Posterior vena cava (tissue), 2 donors: ENCODE measurements around the gene FMN1. TPM values are rescaled to one million over a fixed set of nuclear protein-coding genes. Genes with fewer than 3 reads are reported as not detected.

Experiments
- DNase-seq: peaks from one replicate; pipeline ENCODE4 v3.0.0-alpha.2; 2020; ENCODE audit warnings: low spot score
- intact Hi-C, 2 donors: fragments of 100-400 bp; cut with DNase I; formaldehyde crosslinking; loops; one replicate each; pipeline versions ENCODE4 v1.14.1 to v1.14.2; 2022 to 2023
- total RNA-seq, 2 donors: library from RNA; stranded (reverse); fragmentation: NEBNext Ultra II Directional; extraction: Animal tissue kit (Norgen Biotek cat#: 25700); gene quantifications; one replicate each; pipeline ENCODE4 v1.2.1, GENCODE V29; 2021
- donor health status: DM: yes; HTN: yes; CAD: no.
- donor health status: DM: yes; HTN: yes; CAD: no.

FMN1 gene
- total RNA-seq, 2 donors from 2014 or later: 20.2 to 26.6 TPM

DNA sequence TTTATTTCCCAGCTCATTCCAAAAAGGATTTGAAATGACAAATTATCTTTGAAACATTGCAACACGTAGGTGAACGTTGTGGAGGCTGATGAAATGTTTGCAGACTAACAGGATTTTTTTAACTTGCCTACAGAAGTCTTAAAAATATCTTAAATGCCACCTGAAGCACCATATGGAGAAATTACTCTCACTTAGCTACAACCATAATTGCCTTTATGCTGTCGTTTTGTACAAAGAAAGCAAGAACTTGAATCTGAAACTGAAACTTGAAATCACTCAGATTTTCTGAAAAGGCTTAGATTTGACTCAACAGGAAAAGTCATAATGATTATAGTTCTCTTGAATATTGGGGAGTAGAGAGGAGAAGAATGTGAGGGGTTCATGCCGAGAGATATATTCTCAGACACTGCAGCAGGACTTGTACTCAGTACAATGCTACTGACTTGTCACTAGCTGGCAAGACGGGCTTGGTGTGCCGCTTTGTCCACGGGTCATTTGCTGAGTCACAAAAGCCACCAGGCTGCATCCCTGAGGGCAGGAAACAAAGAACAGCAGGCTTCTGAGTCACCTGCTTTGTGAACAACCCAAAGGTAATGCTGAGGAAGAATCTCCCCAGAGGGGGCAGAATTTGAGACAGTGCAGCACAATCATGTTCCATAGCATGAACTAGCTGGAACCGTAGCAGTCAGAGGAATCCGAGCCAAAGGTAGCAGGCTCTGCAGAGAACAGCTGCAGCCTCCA lies 7.1 kb upstream of the FMN1 start:
- intact Hi-C loops: no loop called here
- no peak for DNase-seq

DNA sequence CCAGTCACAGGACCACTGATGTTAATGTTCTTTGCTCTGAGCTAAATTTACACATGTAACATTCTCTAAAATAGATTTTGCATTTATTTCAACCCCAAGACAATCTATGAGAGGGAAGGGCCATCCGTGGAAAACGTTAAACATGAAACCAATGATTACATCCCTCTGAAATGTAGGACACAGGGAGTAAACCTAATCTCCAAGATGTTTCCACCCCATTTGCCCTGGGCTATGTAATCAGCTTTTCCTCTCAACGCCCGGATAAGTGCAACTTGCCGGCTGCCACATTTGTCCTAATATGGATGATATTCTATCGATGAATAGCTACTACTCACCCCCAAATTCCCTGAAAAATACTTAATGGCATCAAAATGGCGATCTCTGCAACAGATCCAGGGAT lies 6.4 kb upstream of the FMN1 start:
- DNase-seq: no peak
- intact Hi-C loops: no loop called here

DNA sequence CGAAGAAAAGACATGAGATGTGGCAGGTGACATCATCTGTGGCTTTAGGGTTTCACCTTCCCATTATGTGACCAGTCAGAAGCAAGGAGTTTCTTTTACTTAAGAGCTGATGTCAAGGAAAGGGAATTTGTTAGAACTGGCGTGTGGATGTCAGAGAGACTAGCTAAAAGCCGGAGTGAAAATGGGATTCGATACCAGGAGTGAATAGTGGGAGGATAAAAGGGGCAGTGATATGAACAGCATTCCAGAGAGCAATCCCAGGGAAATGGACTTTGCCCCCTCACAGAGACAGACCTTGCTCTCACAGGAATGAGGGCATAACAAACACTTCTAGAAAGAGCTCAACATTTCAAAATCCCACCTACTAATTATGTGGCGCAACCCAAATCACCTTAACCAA lies 5.9 kb upstream of the FMN1 start:
- intact Hi-C loops: no loop called here
- no peak for DNase-seq

DNA sequence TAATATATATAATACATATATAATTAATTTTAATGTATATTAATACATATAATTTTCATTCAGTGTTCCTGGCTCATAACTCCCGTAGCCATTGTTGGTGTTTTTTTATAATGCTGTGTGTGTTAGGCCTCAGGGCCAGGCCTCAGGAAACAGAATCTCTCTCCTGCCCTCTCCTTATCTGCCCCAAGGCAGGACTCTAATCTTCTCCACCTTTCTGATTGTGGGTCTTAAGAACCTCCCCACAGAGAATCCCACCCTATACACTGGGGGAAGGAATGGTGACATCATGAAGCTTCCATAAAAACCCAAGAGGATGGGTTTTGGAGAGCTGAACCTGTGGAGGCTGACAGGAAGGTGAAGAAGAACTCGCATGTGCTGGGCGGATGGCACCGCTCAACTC lies 4.0 kb upstream of the FMN1 start:
- DNase-seq: no peak

DNA sequence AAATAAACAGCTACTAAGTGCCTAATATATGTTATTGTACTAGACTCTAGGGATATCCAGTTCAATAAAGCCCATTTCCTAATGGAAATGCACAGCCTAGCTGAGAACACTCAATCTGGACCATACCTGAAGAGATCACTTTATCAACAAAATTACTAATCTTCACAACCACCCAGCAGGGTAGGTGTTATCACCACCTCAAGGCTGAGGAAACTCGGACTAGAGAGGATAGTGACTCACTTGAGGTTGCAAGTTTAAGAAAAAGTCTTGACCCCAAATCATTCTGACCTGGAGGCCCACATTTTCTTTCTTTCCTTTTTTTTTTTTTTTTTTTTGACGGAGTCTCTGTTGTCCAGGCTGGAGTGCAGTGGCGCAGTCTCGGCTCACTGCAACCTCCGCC lies 3.1 kb upstream of the FMN1 start:
- intact Hi-C loops: no loop called here
- DNase-seq: no peak

More for the DNA sequence above, 4.0 kb upstream of the FMN1 start:
- intact Hi-C loops: no loop called here

DNA sequence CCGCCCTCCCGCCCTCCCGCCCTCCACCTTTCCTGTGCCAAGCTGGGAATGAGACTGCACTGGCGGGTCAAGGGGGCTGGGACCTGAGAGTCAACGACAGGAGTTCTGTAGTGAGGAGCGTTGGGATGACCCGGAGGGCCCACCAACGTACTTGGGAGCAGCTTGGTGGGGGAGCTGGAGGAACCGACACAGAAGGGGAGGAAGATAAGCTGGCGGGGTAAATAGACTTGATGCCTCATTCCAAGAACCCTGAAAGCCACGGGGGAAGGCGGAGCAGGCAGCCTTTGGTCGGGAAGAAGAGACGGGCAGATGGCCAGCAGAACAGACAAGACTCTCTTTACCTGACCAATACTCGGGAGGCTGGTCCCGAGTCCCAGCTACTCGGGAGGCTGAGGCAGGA lies 277 bp downstream of the FMN1 start:
- intact Hi-C loops: no loop called here

DNA sequence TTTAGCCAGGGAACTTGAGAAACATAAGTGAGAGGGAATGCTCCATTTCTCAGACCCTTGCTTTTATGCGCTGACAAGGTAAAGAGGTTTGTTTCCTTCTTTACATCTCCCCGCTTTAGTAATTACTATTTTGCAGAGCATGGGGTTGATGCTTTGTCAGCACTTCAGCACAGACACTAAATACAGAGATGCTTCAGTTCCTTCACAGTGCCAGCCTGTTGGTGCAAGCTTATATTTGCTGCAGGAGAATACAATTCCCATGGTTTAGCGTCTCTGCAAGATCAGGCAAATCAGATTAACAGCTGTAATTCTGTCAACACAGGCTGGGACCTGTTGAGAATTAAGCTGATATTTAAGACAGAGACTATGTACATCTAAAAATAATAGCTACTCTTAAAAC lies 2.9 kb downstream of the FMN1 start:
- no peak for DNase-seq
- intact Hi-C loops: no loop called here

More for the DNA sequence above, 277 bp downstream of the FMN1 start:
- DNase-seq: no peak

DNA sequence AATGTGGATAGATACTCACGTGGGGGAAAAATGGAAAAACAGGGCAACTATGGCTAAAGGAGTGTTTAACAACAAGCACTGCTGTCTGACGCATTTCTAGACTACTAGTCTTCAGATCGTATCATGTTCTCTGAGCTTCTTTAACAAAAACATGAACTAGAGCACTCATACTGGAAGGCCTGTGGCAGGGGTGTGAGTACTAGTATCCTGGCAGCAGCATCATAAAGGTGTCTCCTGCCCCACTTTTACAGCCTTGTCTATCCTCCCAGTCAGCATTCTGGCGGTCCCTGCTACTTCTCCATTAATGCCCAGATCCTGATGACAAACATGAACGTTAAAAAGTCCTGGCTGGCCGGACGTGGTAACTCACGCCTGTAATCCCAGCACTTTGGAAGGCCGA lies 4.0 kb downstream of the FMN1 start:
- no peak for DNase-seq
- intact Hi-C loops: no loop called here

DNA sequence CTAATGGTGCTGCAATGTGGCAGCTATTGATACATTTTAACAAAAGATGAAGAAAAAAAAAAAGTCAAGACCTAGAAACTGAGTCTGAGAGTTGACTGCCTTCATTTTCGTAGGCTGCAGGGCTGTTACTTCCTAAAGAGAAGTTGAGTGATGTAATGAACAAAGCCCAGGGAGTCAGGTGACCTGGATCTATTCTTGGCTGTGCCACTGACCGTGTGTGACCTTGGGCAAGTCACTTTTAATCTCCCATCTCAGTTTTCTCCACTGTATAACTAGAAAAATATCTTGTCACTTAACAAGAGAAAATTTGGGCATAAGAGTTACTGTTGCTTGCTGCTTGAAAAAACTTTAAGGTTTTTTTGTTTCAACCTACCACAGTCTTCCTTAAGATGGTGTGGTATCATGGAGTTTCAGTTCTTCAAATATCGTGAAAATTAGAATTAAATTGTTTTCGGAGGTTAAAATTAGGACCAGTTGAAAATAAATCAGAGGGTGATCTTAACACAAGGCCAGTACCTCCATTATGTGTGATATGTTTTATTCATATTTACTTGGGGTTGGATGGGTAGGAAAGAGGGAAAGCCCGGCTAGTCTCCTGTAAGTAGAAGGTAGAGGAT lies 5.8 kb downstream of the FMN1 start:
- no peak for DNase-seq
- intact Hi-C loops: no loop called here

DNA sequence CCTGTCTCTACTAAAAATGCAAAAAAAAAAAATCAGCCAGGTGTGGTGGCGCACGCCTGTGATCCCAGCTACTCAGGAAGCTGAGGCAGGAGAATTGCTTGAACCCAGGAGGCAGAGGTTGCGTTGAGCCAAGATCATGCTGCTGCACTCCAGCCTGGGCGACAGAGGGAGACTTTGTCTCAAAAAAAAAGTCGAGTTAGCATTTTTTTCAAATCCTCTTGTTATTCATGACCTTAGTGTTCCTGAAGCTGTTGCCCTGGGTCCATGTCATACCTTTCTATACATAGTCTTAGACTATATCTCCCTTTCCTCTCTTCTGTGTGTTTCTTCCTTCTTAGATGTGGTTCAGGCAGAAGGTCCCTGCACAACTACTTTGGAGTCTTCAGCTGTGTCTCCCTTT lies 6.4 kb downstream of the FMN1 start:
- intact Hi-C loops: no loop called here
- no peak for DNase-seq

DNA sequence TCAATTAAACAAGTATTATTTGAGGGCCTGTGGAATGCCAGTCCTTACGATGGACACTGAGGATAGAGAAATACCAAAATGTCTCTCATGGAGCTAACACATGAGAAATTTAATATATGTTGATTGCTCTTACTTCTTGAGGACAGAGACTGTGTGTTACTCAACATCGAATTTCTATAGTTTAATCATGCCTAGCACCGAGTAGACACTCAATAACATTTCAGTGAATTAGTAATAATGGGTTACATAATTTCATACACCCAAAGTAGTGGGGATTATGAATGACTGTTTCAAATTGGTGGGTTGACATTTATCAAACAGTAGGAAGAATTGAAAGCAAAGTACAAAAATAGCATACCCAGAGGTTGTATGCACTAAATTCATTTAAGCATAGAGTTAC lies 11.2 kb downstream of the FMN1 start:
- intact Hi-C loops: no loop called here

DNA sequence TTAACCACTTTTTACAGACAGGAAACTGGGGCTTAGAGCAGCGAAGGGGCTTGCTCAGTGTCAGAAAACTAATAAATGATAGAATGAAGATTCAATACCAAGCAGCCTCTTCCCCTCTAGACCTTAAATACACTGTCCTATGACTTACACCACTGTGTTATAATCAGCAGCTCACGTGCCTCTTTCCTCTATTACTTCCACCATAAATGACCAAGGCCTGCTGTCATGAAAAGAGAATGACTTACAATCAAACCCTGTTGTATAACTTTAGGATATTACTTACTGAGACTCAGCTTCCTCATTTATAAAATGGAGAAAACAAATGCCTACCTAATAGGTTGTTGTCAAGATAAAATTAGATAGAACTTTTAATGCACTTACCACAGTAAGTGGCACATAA lies 11.6 kb downstream of the FMN1 start:
- DNase-seq: no peak
- intact Hi-C loops: no loop called here

More for the DNA sequence above, 11.2 kb downstream of the FMN1 start:
- no peak for DNase-seq

DNA sequence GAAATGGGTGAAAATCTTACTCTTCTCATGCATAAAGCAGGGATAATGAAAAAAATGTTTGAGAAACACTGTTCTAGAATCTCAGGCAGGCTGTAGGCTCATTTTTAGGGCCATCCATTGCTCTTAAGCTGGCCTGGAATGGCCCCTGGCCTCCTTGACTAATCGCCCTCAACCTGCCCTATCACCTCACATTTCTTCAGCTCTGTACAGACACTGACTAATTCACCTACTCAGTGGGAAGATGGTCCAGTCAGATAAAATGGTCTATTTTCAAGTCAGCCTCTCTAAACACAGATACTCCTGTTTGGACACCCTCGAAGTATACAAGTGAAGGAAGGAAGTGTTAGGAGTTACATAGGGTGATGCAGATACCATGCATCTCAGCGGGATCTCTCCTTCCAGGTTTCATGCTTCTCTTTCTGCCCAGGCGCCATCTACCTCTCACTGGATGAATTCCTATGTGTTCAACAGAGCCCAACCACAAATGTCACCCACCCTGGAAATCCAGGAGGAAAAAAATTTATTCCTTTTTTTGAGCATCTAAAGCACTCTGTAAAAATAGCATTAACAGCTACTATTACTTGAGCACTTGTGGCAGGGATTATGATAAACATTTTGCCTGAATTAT lies 12.1 kb downstream of the FMN1 start:
- no peak for DNase-seq
- intact Hi-C loops: no loop called here

DNA sequence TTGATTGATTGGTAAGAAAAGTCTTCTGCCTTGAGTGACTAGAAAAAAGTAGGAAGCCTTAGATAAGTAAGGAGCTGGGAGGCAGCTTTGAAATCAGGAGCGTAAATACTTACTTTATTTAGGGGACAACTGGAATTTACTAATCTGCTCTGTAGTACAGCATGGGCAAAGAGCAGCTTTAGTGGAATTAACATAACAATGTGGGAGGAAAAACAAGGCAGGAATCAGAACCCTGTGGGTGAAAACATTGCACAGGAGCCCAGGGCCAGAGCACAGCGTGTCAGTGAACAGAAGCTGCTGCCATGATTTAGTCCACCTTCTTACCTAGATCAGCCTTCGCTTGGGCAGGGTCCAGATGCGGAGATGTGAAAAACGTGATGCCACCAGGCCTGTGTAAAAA lies 14.6 kb downstream of the FMN1 start:
- DNase-seq: no peak
- intact Hi-C loops: no loop called here

DNA sequence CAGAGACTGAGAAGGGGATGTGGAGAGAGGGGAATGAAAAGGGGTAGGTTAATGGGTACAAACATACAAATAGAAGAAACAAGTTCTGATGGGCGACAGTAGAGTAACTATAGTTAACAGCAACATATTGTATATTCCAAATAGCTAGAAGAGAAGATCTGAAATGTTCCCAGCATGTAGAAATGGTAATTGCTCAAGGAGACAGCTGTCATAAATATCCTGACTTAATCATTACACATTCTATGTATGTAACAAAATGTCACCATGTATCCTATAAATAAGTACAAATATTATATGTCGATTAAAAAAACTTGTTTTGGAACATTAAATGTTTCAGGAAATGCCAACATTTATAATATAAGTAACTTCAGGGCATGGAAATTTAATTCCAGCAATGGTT lies 23.3 kb downstream of the FMN1 start:
- no peak for DNase-seq
- intact Hi-C loops: no loop called here

DNA sequence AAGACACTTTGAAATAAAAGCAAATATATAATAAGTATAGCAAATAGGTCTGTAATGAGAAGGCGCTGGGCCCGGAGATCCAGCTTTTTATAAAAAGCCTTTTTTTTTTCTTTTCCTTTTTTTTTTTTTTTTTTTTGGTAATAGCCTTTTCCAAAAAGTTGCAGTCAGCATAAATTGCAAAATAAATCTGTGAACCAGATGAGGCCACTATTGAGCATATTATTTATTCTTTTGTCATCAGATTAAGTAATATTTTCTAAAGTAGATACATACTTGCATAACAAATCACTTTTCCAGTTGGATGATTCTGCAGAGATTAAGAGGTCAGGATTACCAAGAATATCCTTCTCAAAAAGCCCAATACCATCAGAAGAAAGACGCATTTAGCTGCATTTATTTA lies 24.9 kb downstream of the FMN1 start:
- intact Hi-C loops: no loop called here
- no peak for DNase-seq

DNA sequence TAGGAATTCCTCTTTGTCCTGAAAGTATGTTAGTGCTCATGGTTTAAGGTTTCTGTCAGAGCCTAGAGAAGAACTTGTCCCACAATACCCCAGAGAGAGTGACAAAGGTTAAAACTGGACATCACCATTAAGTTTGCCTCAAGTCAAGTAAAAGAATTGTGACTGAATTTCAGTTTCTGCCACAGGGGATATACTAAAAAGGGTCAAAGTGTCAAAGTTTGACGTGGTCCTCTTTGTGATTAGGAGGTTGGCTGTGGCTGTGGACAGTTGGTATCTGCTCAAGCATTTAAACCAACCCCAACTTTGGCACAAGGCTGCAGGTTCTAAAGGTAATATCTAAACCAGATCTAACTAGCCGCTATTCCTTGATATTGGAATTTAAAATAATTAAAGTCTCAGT lies 26.1 kb downstream of the FMN1 start:
- DNase-seq: no peak
- intact Hi-C loops: no loop called here

DNA sequence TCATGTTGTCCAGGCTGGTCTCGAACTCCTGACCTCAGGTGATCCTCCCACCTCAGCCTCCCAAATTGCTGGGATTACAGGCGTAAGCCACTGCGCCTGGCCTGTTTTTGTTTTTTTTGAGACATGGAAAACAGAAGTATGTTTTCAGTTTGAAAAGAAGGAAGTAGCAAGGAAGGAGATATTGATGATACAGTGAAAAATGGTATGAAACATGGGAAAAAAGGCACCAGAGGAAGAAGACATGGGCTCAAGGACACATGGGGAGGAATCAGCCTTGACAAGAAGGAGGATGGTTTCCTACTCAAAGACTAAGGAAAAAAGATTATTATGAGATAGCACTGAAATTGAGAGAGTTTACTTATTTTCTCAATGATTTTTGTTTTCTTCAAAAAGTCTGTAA lies 30.7 kb downstream of the FMN1 start:
- no peak for DNase-seq
- intact Hi-C loops: no loop called here

DNA sequence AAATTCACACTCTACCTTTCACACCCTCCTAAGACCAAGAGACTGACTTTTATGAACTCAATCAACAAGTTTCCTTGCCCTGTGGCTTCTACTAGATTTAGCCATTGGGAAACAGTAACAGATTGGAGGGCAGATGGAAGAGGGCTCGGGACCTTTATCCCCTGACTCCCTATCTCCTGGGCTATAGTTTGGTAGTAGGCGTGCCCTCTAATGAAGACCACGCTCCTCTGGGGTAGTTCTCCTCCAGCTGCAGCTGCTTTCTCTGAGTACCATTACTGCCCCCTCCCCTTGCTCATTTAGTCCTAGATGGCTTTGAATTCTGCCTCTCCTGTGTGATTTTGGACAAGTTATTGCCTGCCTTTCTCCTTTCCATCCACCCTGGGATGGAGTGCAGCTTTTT lies 33.3 kb downstream of the FMN1 start:
- intact Hi-C loops: no loop called here
- no peak for DNase-seq

DNA sequence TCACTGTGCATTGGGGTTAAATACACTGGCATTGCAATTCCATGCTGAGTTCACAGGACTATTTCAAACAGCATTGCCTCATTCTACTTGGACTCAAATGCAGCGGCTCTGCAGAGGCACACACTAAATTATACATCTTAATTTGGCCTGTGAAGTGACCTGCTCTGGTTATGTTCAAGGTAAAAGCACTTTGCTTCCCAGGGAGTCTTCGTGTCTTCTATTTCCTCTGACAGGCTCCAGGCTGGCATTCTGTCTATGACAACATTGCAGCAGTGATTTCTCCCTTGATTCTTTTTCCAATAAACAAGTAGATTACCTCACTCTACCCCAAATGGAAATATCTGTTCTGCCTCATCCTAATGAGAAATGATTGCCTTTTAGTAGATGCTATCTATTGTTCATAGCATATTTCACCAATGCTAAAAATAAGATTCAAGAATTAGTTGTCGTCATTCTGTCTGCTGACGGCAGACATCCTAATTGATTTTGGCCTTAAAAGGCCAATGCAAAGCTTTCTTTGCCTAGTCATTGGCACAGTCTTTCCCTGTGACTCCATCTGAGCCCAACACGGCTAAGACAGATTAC lies 33.8 kb downstream of the FMN1 start:
- no peak for DNase-seq
- intact Hi-C loops: no loop called here
